Gastroesophageal sphincter (tissue), 3 donors: ENCODE data around the gene GNB1.

ENCODE experiments used
- CTCF ChIP-seq, 4 experiments: fragments of 200-600 bp in 2 of 4; fragments of 450-650 bp in 2 of 4; sonication (generic) in 1 of 4; IDR thresholded peaks; one replicate each; pipeline ENCODE4 v1.5.1; 2017 to 2019; ENCODE audit warnings: antibody characterized with exemption in 4 of 4, mild to moderate bottlenecking in 2 of 4, moderate library complexity in 2 of 4
- EP300 ChIP-seq: sonication (generic); formaldehyde crosslinking; IDR thresholded peaks from one replicate; pipeline ENCODE4 v1.6.1; 2017; ENCODE audit warnings: antibody characterized with exemption, mild to moderate bottlenecking
- POLR2A ChIP-seq, 2 donors: fragments of 450-650 bp; IDR thresholded peaks; one replicate each; pipeline ENCODE4 v1.6.1; 2017; ENCODE audit warnings: antibody characterized with exemption in 2 of 2, mild to moderate bottlenecking in 2 of 2, moderate library complexity in 1 of 2

DNA sequence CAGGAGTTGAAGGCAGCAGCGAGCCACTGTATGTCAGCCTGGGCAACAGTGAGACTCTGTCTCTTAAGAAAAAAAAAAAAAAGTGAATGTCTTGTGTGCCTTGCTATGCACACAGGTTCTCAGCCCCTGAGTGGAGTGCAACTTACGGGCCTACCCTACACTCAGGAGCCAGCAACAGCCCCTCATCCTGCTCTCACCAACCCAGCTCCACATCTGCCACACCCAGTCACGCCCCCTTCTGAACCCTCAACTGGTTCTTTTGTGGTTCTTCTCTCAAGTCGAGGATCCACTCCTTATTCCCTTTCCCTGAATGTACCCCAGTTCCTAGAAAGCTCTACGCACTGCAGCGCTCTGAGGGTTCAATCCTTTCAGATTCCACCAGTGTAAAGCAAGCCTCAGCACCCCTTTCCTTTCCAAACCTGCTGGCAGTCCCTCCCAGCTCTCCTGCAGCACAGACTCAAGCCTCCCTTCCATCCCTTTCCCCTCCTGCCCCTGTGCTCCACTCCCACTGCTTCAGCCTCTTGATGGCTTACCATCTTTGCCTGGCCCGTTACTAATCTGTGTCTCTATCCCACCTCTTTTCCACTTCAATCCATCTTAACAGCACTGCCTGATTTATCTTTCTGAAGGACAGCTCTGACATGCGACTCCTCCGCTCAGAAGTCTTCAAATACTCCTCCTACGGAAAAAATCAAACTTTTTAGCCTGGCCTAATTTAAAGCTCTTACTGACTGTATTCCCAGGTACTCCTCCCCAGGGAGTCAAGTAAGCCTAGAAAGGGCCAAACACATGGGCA, 38.1 kb downstream of the GNB1 start:
- TF ChIP-seq CTCF (IDR thresholded peaks at IDR 0.05): no peak
- TF ChIP-seq POLR2A (IDR thresholded peaks at IDR 0.05): no peak
- TF ChIP-seq EP300: no peak
